Activated T-helper 17 cell treated with anti-CD3 and anti-CD28 coated beads, Interleukin-2, amount 50 U/mL, for 72 hours (primary cell): ENCODE data around the gene FAM151A. TPM values are rescaled to one million over a fixed set of nuclear protein-coding genes. Genes with fewer than 3 reads are reported as not detected.

ENCODE experiments used
- ATAC-seq: fragments of 150-1000 bp; cut with Tn5 transposase; replicated peaks from 2 replicates; pipeline ENCODE4 v1.10.0; 2021; ENCODE audit warnings: mild to moderate bottlenecking, moderate library complexity
- H3K27ac Mint-ChIP-seq: one replicate; pipeline ENCODE4 v1.8.0; 2022; ENCODE audit warnings: mixed read lengths
- H3K27me3 Mint-ChIP-seq: one replicate; pipeline ENCODE4 v1.8.0; 2022; ENCODE audit warnings: mixed read lengths
- H3K36me3 Mint-ChIP-seq: one replicate; pipeline ENCODE4 v1.8.0; 2022; ENCODE audit warnings: low read depth, mild to moderate bottlenecking, mixed read lengths
- H3K4me1 Mint-ChIP-seq: one replicate; pipeline ENCODE4 v1.8.0; 2022; ENCODE audit warnings: mixed read lengths
- H3K4me3 Mint-ChIP-seq: one replicate; pipeline ENCODE4 v1.8.0; 2022; ENCODE audit warnings: mild to moderate bottlenecking, mixed read lengths
- H3K9me3 Mint-ChIP-seq: one replicate; pipeline ENCODE4 v1.8.0; 2022; ENCODE audit warnings: mixed read lengths
- total RNA-seq, 2 donors: library from RNA; stranded (reverse); gene quantifications; one replicate each; pipeline ENCODE4 v1.2.3, GENCODE V29; 2022

FAM151A gene
- not detected for total RNA-seq

DNA sequence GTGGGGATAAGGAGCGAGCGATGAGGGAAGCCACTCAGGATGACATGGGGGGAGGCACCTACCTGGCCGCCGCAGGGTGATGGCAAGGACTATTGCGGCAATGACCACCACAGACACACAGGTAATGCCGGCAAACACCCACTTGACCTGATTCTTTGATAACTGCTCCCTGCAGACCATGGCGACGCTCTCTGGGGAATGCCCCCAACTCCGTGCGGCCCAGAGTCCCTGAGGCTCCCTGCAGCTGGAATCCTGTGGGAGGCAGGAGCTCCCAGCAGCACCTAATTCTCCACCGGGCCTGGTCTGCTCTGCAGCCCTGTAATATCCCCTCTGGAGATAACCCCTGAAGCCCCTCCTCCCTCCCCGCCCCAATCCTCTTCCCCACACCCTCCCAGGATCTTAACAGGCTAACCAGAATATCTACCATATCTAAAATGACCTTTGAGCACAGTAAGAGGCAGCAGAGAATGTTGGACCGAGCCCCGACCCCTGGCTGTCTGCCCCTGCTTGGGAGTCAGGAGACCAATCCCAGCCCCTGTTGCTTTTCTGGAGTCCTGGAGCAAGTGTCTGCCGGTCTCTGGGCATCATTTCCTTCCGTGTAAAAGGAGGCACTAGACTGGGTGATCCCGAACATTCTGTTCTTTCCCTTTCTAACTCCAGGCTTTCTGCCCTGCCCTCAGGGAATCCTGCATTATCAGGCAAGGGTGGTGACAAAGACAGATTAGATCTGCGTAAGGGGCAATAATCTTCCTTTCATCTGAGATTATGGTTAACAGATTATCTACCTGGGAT lies at the start of gene FAM151A:
TSS of gene FAM151A (minus strand) at position 310 of the 792 bp plus-strand sequence. CDS start at position 180, 130 bp downstream.
- Mint-ChIP-seq H3K27me3 (peaks cover 8% of the 10 kb centered on the region), H3K36me3 (no peaks in the 10 kb centered on the region), H3K27ac (peak within 1 kb of the TSS; percentile 10), H3K4me1 (peaks cover 6% of the 10 kb centered on the region), H3K4me3 (no peak within 1 kb of the TSS), H3K9me3 (no peaks in the 10 kb centered on the region)
- ATAC-seq, result no peak

- ATAC-seq, result peak; percentile 97
- no peaks in the 10 kb centered on the region for H3K36me3 Mint-ChIP-seq
- H3K27ac Mint-ChIP-seq, result peak overlapping the region; percentile 53
- no peaks in the 10 kb centered on the region for H3K9me3 Mint-ChIP-seq
- peaks cover 4% of the 10 kb centered on the region for H3K27me3 Mint-ChIP-seq
- peaks cover 8% of the 10 kb centered on the region for H3K4me1 Mint-ChIP-seq
- no peak overlapping the region for H3K4me3 Mint-ChIP-seq
Observed at GRCh38 chr1:54671985-54672608, 48.8 kb upstream of the FAM151A start.

DNA sequence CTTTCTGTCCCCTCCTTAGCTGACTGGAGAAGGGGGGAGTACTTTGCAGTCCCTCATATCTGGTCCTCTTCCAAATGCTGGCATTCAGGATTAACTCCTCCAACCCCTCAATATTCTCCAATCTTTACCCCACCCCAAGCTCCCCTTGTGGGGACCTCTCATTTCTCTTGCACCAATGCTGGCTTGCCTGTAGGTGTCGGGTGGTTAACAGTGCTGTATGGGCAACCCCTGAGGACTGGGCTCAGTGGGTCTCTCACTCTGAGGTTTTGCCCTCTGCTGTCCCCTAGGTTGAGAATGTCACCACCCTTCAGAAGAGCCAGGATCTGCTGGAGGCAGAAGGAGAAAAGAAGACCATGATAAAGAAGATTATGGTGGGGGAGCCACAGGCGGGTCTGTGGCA lies 45.2 kb upstream of the FAM151A start:
- no peak for ATAC-seq
- Mint-ChIP-seq H3K9me3 (no peaks in the 10 kb centered on the region), H3K27ac (no peak overlapping the region), H3K4me3 (no peak overlapping the region), H3K27me3 (peaks cover 4% of the 10 kb centered on the region), H3K4me1 (peaks cover 8% of the 10 kb centered on the region), H3K36me3 (no peaks in the 10 kb centered on the region)

DNA sequence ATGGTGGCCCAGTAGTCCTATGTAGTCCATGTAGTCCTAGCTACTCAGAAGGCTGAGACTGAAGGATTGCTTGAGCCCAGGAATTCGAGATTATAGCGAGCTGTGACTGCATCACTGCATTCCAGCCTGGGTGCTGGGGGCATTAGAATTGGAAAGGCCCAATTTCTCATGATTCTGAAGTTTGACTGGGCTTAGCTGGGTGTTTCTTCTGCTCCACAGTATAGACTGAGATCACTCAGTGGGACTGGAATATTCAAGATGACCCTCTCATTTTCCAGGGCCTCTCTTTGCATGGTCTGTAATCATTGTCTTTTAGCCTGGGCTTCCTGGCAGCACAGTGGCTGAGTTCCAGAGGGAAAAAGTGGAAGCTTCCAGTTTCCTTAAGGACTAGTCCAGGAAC lies 44.5 kb upstream of the FAM151A start:
- H3K27ac Mint-ChIP-seq, result no peak overlapping the region
- no peaks in the 10 kb centered on the region for H3K36me3 Mint-ChIP-seq
- H3K4me3 Mint-ChIP-seq, result no peak overlapping the region
- H3K27me3 Mint-ChIP-seq, result no peaks in the 10 kb centered on the region
- H3K9me3 Mint-ChIP-seq, result no peaks in the 10 kb centered on the region
- ATAC-seq, result no peak
- H3K4me1 Mint-ChIP-seq, result peaks cover 8% of the 10 kb centered on the region

GRCh38 chr1:54666333-54666732 lies 43.0 kb upstream of the FAM151A start:
- Mint-ChIP-seq H3K36me3 (no peaks in the 10 kb centered on the region), H3K27me3 (no peaks in the 10 kb centered on the region), H3K4me1 (no peaks in the 10 kb centered on the region), H3K4me3 (no peak overlapping the region), H3K9me3 (no peaks in the 10 kb centered on the region), H3K27ac (no peak overlapping the region)
- no peak for ATAC-seq

DNA sequence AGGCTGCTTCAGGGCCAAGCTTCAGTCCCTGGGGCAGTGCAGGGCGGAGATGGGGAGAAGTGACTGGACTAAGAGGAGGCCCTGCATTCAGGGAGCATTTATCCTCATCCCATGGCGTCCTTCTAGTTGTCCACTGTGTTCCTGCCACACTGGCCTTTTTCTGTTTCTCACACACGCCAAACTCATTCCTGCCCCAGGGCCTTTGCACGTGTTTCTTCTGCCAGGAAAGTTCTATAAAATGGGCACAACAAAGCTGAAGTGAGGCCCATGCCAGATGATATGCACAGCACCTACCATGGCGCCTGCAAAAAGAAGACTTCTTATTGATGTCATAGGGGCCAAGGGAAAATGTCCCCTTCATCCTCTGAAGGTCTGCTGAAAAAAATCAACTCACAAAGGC lies 42.5 kb upstream of the FAM151A start:
- Mint-ChIP-seq H3K36me3 (no peaks in the 10 kb centered on the region), H3K27me3 (no peaks in the 10 kb centered on the region), H3K9me3 (no peaks in the 10 kb centered on the region), H3K4me1 (no peaks in the 10 kb centered on the region), H3K27ac (no peak overlapping the region), H3K4me3 (no peak overlapping the region)
- no peak for ATAC-seq

DNA sequence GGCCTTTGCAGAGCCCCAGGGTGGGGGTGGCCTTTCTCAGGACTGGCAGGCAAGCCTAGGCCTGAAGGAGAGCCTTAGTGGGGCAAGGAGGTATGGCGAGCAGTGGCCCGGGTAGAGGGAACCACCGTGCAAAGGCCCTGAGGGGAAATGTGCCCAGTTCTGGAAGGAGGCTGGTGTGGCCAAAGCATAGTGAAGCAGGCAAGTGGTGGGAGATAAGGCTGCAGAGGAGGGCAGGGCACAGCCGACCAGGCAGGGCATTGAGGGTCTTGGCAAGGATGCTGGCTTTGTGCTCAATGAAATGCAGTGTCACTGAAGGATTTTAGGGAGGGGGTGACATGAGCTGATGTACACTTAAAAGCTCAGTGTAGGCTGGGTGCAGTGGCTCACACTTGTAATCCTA lies 41.0 kb upstream of the FAM151A start:
- Mint-ChIP-seq H3K4me1 (no peaks in the 10 kb centered on the region), H3K36me3 (no peaks in the 10 kb centered on the region), H3K27ac (no peak overlapping the region), H3K4me3 (no peak overlapping the region), H3K9me3 (peaks cover 3% of the 10 kb centered on the region), H3K27me3 (peaks cover 4% of the 10 kb centered on the region)
- no peak for ATAC-seq

DNA sequence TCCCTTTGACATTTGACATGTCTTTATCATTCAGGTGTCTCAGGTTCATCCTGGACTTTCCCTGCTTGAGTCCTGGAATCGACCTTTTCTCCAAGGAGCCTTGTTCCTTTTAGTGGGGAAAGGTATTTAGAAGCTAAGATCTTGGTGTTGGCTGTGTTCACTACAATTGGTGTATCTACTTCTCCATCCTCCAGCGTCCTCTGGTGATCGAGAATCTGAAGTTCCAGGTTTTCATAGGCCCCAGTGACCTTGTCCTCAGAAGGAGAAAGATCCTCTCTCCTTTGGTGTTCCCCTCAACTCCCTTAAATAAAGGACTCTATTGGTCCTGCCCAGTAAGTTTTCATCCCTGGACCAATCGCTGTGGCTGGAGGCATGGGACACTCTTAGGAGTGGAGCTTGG lies 40.4 kb upstream of the FAM151A start:
- no peak for ATAC-seq
- H3K4me1 Mint-ChIP-seq, result no peaks in the 10 kb centered on the region
- H3K9me3 Mint-ChIP-seq, result peaks cover 4% of the 10 kb centered on the region
- H3K27ac Mint-ChIP-seq, result no peak overlapping the region
- no peaks in the 10 kb centered on the region for H3K36me3 Mint-ChIP-seq
- H3K4me3 Mint-ChIP-seq, result no peak overlapping the region
- peaks cover 4% of the 10 kb centered on the region for H3K27me3 Mint-ChIP-seq

DNA sequence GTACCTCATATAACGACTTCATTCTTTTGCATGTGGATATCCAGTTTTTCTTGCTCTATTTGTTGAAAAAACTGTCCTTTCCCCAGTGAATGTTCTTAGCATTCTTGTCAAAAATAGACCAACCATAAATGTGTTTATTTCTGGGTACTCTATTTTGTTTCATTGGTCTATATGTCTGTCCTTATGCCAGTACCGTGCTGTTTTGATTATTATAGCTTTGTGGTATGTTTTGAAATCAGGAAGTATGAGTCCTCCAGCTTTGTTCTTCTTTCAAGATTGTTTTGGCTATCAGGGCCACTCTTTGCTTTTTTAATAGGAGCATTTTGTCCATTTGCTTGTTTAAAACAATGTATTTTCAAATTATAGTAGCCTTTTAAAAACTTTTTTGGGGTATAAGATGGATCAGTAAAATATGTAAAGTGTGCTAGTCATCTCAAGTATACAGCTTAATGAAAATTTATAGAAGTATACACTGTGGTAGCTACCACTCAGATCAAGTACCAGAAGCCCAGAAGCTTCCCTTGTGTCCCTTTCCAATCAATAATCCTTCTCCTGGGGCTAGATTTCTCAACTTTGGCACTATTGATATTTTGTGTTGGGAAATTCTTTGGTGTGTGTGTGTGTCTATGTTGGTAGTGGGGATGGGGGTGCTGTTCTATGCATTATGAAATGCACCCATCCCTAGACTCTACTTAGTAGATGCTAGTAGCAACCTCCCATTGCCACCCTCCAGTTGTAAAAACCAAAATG lies 35.0 kb upstream of the FAM151A start:
- H3K36me3 Mint-ChIP-seq, result no peaks in the 10 kb centered on the region

GRCh38 chr1:54653036-54653435 lies 29.7 kb upstream of the FAM151A start:
- Mint-ChIP-seq H3K4me1 (no peaks in the 10 kb centered on the region), H3K36me3 (no peaks in the 10 kb centered on the region), H3K27ac (no peak overlapping the region), H3K4me3 (no peak overlapping the region), H3K9me3 (peaks cover 3% of the 10 kb centered on the region), H3K27me3 (peaks cover 22% of the 10 kb centered on the region)
- ATAC-seq, result no peak

More for the DNA sequence above, 35.0 kb upstream of the FAM151A start:
- Mint-ChIP-seq H3K27me3 (peaks cover 11% of the 10 kb centered on the region), H3K4me3 (no peak overlapping the region), H3K9me3 (peaks cover 14% of the 10 kb centered on the region), H3K27ac (no peak overlapping the region), H3K4me1 (no peaks in the 10 kb centered on the region)
- ATAC-seq, result no peak

DNA sequence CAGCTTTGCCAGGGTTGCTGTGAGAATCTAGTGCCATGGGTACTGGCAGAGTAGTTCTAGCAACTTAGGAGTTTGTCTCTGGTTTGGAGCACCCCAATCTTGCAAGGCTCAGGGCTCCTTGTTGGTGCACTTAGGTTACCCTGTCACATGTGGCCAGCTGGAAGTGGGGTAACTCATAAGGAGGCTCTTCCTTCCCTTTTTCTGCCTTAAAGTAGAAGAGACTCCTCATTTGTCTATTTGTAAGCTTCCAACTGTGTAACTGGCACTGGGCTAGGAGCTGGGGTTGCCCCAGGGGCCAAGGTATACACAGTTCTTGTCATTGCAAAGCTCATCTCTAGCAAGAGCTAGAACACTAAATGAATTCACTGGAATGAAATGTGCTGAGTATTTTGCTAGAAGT lies 28.8 kb upstream of the FAM151A start:
- ATAC-seq, result no peak
- Mint-ChIP-seq H3K27me3 (peaks cover 18% of the 10 kb centered on the region), H3K9me3 (no peaks in the 10 kb centered on the region), H3K4me1 (no peaks in the 10 kb centered on the region), H3K36me3 (no peaks in the 10 kb centered on the region), H3K4me3 (no peak overlapping the region), H3K27ac (no peak overlapping the region)

DNA sequence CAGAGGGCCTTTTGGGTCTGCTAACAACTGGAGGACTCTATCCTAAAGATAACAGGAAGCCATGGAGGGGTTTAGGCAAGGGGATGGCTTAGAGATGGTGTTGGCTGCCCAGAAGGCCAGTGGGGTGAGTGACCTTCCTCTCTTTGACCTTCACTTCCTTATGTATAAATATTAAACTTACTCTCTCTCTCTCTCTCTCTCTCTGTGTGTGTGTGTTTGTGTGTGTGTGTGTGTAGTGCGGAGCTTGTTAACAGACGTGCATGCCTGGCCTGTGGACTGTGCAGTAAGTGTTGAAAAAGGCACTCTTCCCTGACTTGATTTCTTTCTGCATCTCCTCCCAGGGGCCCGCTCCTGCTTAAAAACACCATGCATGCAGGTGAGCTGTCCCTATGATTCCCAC lies 28.3 kb upstream of the FAM151A start:
- Mint-ChIP-seq H3K36me3 (no peaks in the 10 kb centered on the region), H3K4me1 (no peaks in the 10 kb centered on the region), H3K27ac (no peak overlapping the region), H3K4me3 (no peak overlapping the region), H3K9me3 (no peaks in the 10 kb centered on the region), H3K27me3 (peaks cover 18% of the 10 kb centered on the region)
- ATAC-seq, result no peak

DNA sequence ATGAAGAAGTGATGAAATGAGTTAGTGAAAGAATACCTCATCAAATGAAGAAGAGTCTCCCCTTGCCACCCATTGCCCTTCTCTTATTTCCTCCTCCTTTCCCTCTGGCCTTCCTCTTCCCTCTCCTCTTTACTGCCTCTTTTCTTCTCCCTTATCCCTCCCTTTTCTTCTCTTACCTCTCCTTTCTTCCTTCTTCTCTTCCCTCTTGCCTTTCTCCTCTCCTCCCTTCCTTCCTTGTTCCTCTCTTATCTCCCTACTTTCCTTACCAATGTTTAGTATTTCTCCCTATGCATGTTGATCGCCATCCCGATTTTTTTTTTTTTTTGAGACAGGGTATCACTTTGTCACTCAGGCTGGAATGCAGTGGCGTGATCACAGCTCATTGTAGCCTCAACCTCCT lies 27.1 kb upstream of the FAM151A start:
- Mint-ChIP-seq H3K4me1 (no peaks in the 10 kb centered on the region), H3K36me3 (no peaks in the 10 kb centered on the region), H3K9me3 (no peaks in the 10 kb centered on the region), H3K4me3 (no peak overlapping the region), H3K27ac (no peak overlapping the region), H3K27me3 (peaks cover 18% of the 10 kb centered on the region)
- no peak for ATAC-seq

DNA sequence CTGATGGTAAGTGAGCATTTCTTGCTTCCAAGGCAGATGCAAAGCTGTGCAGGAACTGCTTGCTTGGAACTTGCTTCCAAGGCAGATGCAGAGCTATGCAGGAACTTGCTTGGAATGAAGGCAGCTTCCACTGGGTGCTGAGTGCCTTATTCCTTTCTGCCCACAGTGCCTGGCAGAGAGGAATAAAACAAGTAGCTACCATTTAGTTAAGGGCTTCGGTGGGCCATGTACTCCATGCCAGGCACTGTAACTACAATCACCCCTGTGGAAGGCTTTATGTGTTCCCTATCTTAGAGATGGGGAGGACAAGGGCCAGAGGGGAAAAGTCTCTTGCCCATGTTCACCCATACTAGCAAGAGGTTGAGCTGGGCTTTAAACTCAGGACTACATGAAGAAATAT lies 26.6 kb upstream of the FAM151A start:
- Mint-ChIP-seq H3K27me3 (peaks cover 18% of the 10 kb centered on the region), H3K9me3 (no peaks in the 10 kb centered on the region), H3K36me3 (no peaks in the 10 kb centered on the region), H3K4me3 (no peak overlapping the region), H3K4me1 (no peaks in the 10 kb centered on the region), H3K27ac (no peak overlapping the region)
- ATAC-seq, result no peak
